Adipose tissue (tissue), 3 donors: ENCODE measurements around the gene SLC46A3. TPM values are rescaled to one million over a fixed set of nuclear protein-coding genes. Genes with fewer than 3 reads are reported as not detected.
A peak's percentile ranks its signal among the peaks of the same experiment; 100 is the strongest.

Experiments used
- H3K27ac ChIP-seq: one replicate; pipeline ENCODE4 v1.5.1; 2013; ENCODE audit warnings: low read depth, low read length
- WGBS, 3 donors: extraction: QIAGEN DNeasy Blood & Tissue Kit; methylation state at CpG; one replicate each; pipeline ENCODE4 v1.1.7; 2013; 5-methylcytosine and 5-hydroxymethylcytosine counted together
- polyA plus RNA-seq, 3 donors: library from polyadenylated mRNA; stranded (reverse); fragments of 200-250 nt; gene quantifications; one replicate each; pipeline ENCODE4 v1.2.3, GENCODE V29; 2013
- donor health status: healthy with polysubstance abuse.
- donor health status: Bipolar disorder and iron deficiency.
- donor health status: healthy.

SLC46A3 gene
- polyA plus RNA-seq, 3 donors: 3.0 to 7.9 (median 4.4) TPM

- no peak overlapping the region for H3K27ac ChIP-seq
- 78 to 91% (median 80%) methylated on average over 3 of the region's 3 CpGs for WGBS, 3 donors
Measured at GRCh38 chr13:28739376-28739775, 20.6 kb upstream of the SLC46A3 start.

GRCh38 chr13:28735481-28736029 is 16.8 kb upstream of the SLC46A3 start:
- 71 to 86% (median 85%) methylated on average over 8 of the region's 8 CpGs for WGBS, 3 donors
- H3K27ac ChIP-seq: no peak overlapping the region

GRCh38 chr13:28734906-28735305 is 16.1 kb upstream of the SLC46A3 start:
- WGBS, 3 donors: 57 to 70% (median 67%) methylated on average over 2 of the region's 2 CpGs
- no peak overlapping the region for H3K27ac ChIP-seq

GRCh38 chr13:28730762-28731161 is 12.0 kb upstream of the SLC46A3 start:
- 81 to 92% (median 89%) methylated on average over 3 of the region's 3 CpGs for WGBS, 3 donors
- no peak overlapping the region for H3K27ac ChIP-seq

- WGBS, 3 donors: 47 to 63% (median 61%) methylated on average over 2 of the region's 2 CpGs
- no peak overlapping the region for H3K27ac ChIP-seq
Measured at GRCh38 chr13:28729541-28729940, 10.8 kb upstream of the SLC46A3 start.

GRCh38 chr13:28728642-28729041 is 9.9 kb upstream of the SLC46A3 start:
- 67 to 83% (median 83%) methylated on average over 2 of the region's 2 CpGs for WGBS, 3 donors

GRCh38 chr13:28725046-28725610 is 6.4 kb upstream of the SLC46A3 start:
- WGBS, 3 donors: 80 to 89% (median 89%) methylated on average over 3 of the region's 3 CpGs
- H3K27ac ChIP-seq: no peak overlapping the region

More at GRCh38 chr13:28728642-28729041, 9.9 kb upstream of the SLC46A3 start:
- H3K27ac ChIP-seq: no peak overlapping the region

GRCh38 chr13:28723806-28724205 is 5.0 kb upstream of the SLC46A3 start:
- no peak overlapping the region for H3K27ac ChIP-seq
- 95 to 96% (median 95%) methylated on average over 22 of the region's 22 CpGs for WGBS, 3 donors

- no peak overlapping the region for H3K27ac ChIP-seq
- 38 to 42% (median 38%) methylated on average over 15 of the region's 15 CpGs for WGBS, 3 donors
Measured at GRCh38 chr13:28719227-28720055, 671 bp upstream of the SLC46A3 start.

GRCh38 chr13:28718196-28718542 is 601 bp downstream of the SLC46A3 start:
- H3K27ac ChIP-seq: peak overlapping the region; percentile 96
- 4 to 8% (median 4%) methylated on average over 10 of the region's 10 CpGs for WGBS, 3 donors

- 63 to 86% (median 72%) methylated on average over 3 of the region's 3 CpGs for WGBS, 3 donors
- H3K27ac ChIP-seq: no peak overlapping the region
Measured at GRCh38 chr13:28717170-28717569, 1.6 kb downstream of the SLC46A3 start.

- no peak overlapping the region for H3K27ac ChIP-seq
- WGBS, 3 donors: 17 to 33% (median 31%) methylated on average over 8 of the region's 8 CpGs
Measured at GRCh38 chr13:28716511-28716910, 2.3 kb downstream of the SLC46A3 start.

- 73 to 92% (median 86%) methylated on average over 1 of the region's 1 CpG for WGBS, 3 donors
- H3K27ac ChIP-seq: no peak overlapping the region
Measured at GRCh38 chr13:28714651-28715050, 4.1 kb downstream of the SLC46A3 start.

GRCh38 chr13:28710161-28710560 is 8.6 kb downstream of the SLC46A3 start:
- no peak overlapping the region for H3K27ac ChIP-seq
- 88 to 91% (median 89%) methylated on average over 4 of the region's 4 CpGs for WGBS, 3 donors

GRCh38 chr13:28707629-28708427 is 10.9 kb downstream of the SLC46A3 start:
- H3K27ac ChIP-seq: no peak overlapping the region
- 76 to 80% (median 77%) methylated on average over 5 of the region's 5 CpGs for WGBS, 3 donors

GRCh38 chr13:28705461-28706083 is 13.2 kb downstream of the SLC46A3 start:
- H3K27ac ChIP-seq: no peak overlapping the region
- WGBS, 3 donors: 74 to 84% (median 76%) methylated on average over 5 of the region's 5 CpGs

- no peak overlapping the region for H3K27ac ChIP-seq
Measured at GRCh38 chr13:28704919-28705318, 13.9 kb downstream of the SLC46A3 start.

GRCh38 chr13:28704282-28704681 is 14.5 kb downstream of the SLC46A3 start:
- no peak overlapping the region for H3K27ac ChIP-seq

- H3K27ac ChIP-seq: no peak overlapping the region
- WGBS, 3 donors: 85 to 90% (median 87%) methylated on average over 1 of the region's 1 CpG
Measured at GRCh38 chr13:28699246-28699645, 19.5 kb downstream of the SLC46A3 start.
